ENCODE results near the gene SNX3. TPM values are rescaled to one million over a fixed set of nuclear protein-coding genes. Genes with fewer than 3 reads are reported as not detected.

SNX3 gene
- total RNA-seq, 4 donors from 2014 or later, result 81.2 to 136 (median 121) TPM

GRCh38 chr6:108165714-108166663 is 94.9 kb downstream of the SNX3 start, which contains the start of gene NR2E1:
NR2E1 (plus strand) TSS chr6:108166022; CDS start chr6:108166766, 744 bp downstream.
- intact Hi-C loops (cut with DNase I; ENCODE audit: low total_unique reads) (no loop called here), in situ Hi-C loops (cut with MboI; ENCODE audit: low pct_ligation_motif_present in 1 of 4, low pct_unique_long_range_greater_than_20kb in 1 of 4, low sequenced_read_pairs in 3 of 4) (no loop called here)
- Histone ChIP-seq H3K27ac (no peak within 1 kb of the TSS), H3K4me1 (peaks cover 26 to 60% (median 43%) of the 10 kb centered on the region in 4 donors), H3K27me3 (peaks cover 100% of the 10 kb centered on the region), H3K36me3 (no peaks in the 10 kb centered on the region), H3K9me3 (no peaks in the 10 kb centered on the region), H3K4me3 (no peak within 1 kb of the TSS)
- 11 to 13% methylated on average over 17 to 54 of the region's 54 CpGs for WGBS, 2 donors (ENCODE audit: low coverage in 1 of 2)
- DNase-seq, result no peak
- no peak for TF ChIP-seq POLR2AphosphoS5 (IDR thresholded peaks at IDR 0.05)
- TF ChIP-seq POLR2A (IDR thresholded peaks at IDR 0.05), result no peak
- no peak for TF ChIP-seq CTCF (IDR thresholded peaks at IDR 0.05)
- TF ChIP-seq EP300 (IDR thresholded peaks at IDR 0.05; ENCODE audit: low read depth), result no peak

GRCh38 chr6:108164815-108165706 is 95.8 kb downstream of the SNX3 start:
- H3K4me3 ChIP-seq, result no peak overlapping the region
- in situ Hi-C loops (cut with MboI; ENCODE audit: low pct_ligation_motif_present in 1 of 4, low pct_unique_long_range_greater_than_20kb in 1 of 4, low sequenced_read_pairs in 3 of 4), result no loop called here

GRCh38 chr6:108164543-108164814 is 96.4 kb downstream of the SNX3 start:
- H3K27ac ChIP-seq, result no peak overlapping the region
- no peak for TF ChIP-seq CTCF (IDR thresholded peaks at IDR 0.05)
- no peak for TF ChIP-seq POLR2A (IDR thresholded peaks at IDR 0.05)
- TF ChIP-seq POLR2AphosphoS5 (IDR thresholded peaks at IDR 0.05), result no peak
- no peak for TF ChIP-seq EP300 (IDR thresholded peaks at IDR 0.05; ENCODE audit: low read depth)
- in situ Hi-C loops (cut with MboI; ENCODE audit: low pct_ligation_motif_present in 1 of 4, low pct_unique_long_range_greater_than_20kb in 1 of 4, low sequenced_read_pairs in 3 of 4), result no loop called here
- peaks cover 26 to 48% (median 39%) of the 10 kb centered on the region in 4 donors for H3K4me1 ChIP-seq
- intact Hi-C loops (cut with DNase I; ENCODE audit: low total_unique reads), result no loop called here
- DNase-seq, result no peak
- H3K4me3 ChIP-seq, result no peak overlapping the region
- WGBS, 2 donors (ENCODE audit: low coverage in 1 of 2), result 10 to 11% methylated on average over 6 to 17 of the region's 17 CpGs
- H3K36me3 ChIP-seq, result no peaks in the 10 kb centered on the region
- H3K27me3 ChIP-seq, result peaks cover 100% of the 10 kb centered on the region
- no peaks in the 10 kb centered on the region for H3K9me3 ChIP-seq

More at GRCh38 chr6:108164815-108165706, 95.8 kb downstream of the SNX3 start:
- no peak overlapping the region for H3K27ac ChIP-seq
- peaks cover 100% of the 10 kb centered on the region for H3K27me3 ChIP-seq
- intact Hi-C loops (cut with DNase I; ENCODE audit: low total_unique reads), result no loop called here
- TF ChIP-seq EP300 (IDR thresholded peaks at IDR 0.05; ENCODE audit: low read depth) (no peak), CTCF (IDR thresholded peaks at IDR 0.05) (no peak), POLR2AphosphoS5 (IDR thresholded peaks at IDR 0.05) (no peak), POLR2A (IDR thresholded peaks at IDR 0.05) (no peak)
- peaks cover 26 to 54% (median 43%) of the 10 kb centered on the region in 4 donors for H3K4me1 ChIP-seq
- H3K36me3 ChIP-seq, result no peaks in the 10 kb centered on the region
- no peak for DNase-seq
- no peaks in the 10 kb centered on the region for H3K9me3 ChIP-seq
- WGBS, 2 donors (ENCODE audit: low coverage in 1 of 2), result 25% methylated on average over 64 of the region's 69 CpGs; no CpG with 5 or more reads in 1 of the 2 donors

Data from transverse colon (tissue), 4 donors.